ENCODE measurements around the gene SETBP1.

Gene SETBP1

GRCh38 chr18:44679914-44680272 lies 795 bp upstream of the SETBP1 start:
- peak; percentile 31 to 32 for DNase-seq

GRCh38 chr18:44681076-44681970 lies 635 bp downstream of the SETBP1 start:
- DNase-seq, result no peak

GRCh38 chr18:44682201-44682870 lies 1.6 kb downstream of the SETBP1 start:
- no peak for DNase-seq

- no peak for DNase-seq
Measured at GRCh38 chr18:44682871-44683221, 2.2 kb downstream of the SETBP1 start.

GRCh38 chr18:44683556-44683955 lies 2.9 kb downstream of the SETBP1 start:
- no peak for DNase-seq

GRCh38 chr18:44685296-44685695 lies 4.6 kb downstream of the SETBP1 start:
- no peak for DNase-seq

GRCh38 chr18:44686156-44686555 lies 5.5 kb downstream of the SETBP1 start:
- no peak for DNase-seq

GRCh38 chr18:44687421-44687820 lies 6.7 kb downstream of the SETBP1 start:
- DNase-seq, result no peak

GRCh38 chr18:44689736-44690135 lies 9.0 kb downstream of the SETBP1 start:
- no peak for DNase-seq

- DNase-seq, result no peak
Measured at GRCh38 chr18:44691148-44691925, 10.6 kb downstream of the SETBP1 start.

GRCh38 chr18:44693030-44693784 lies 12.5 kb downstream of the SETBP1 start:
- no peak for DNase-seq

GRCh38 chr18:44695503-44695902 lies 14.8 kb downstream of the SETBP1 start:
- DNase-seq, result no peak

- no peak for DNase-seq
Measured at GRCh38 chr18:44696892-44697291, 16.2 kb downstream of the SETBP1 start.

- DNase-seq, result no peak
Measured at GRCh38 chr18:44697315-44697714, 16.6 kb downstream of the SETBP1 start.

GRCh38 chr18:44698518-44698917 lies 17.8 kb downstream of the SETBP1 start:
- DNase-seq, result no peak

- no peak for DNase-seq
Measured at GRCh38 chr18:44699572-44700261, 19.0 kb downstream of the SETBP1 start.

- DNase-seq, result peak; percentile 39 to 43
Measured at GRCh38 chr18:44700652-44701051, 20.0 kb downstream of the SETBP1 start.

- DNase-seq, result no peak
Measured at GRCh38 chr18:44701227-44701626, 20.5 kb downstream of the SETBP1 start.

- DNase-seq, result no peak
Measured at GRCh38 chr18:44702594-44702993, 21.9 kb downstream of the SETBP1 start.

GRCh38 chr18:44704135-44704789 lies 23.6 kb downstream of the SETBP1 start:
- no peak for DNase-seq

- no peak for DNase-seq
Measured at GRCh38 chr18:44705075-44705675, 24.5 kb downstream of the SETBP1 start.
